ENCODE data around the gene ORM2.

Gene ORM2

GRCh38 chr9:114350636-114351401, 21.1 kb downstream of the ORM2 start:
- H2AFZ ChIP-seq = no peak overlapping the region
- H3K4me2 ChIP-seq (ENCODE audit: low read length) = no peak overlapping the region
- no peaks in the 10 kb centered on the region for H3K79me2 ChIP-seq
- TF ChIP-seq CTCF (IDR thresholded peaks at IDR 0.05) = no peak
- H3K27me3 ChIP-seq (ENCODE audit: control insufficient read depth, insufficient read depth, low read length) = no peaks in the 10 kb centered on the region
- no peak overlapping the region for H3K9ac ChIP-seq
- H3K4me3 ChIP-seq (ENCODE audit: low read depth, low read length) = no peak overlapping the region
- H3K4me1 ChIP-seq = no peaks in the 10 kb centered on the region
- H3K36me3 ChIP-seq (ENCODE audit: control insufficient read depth, insufficient read depth, low read length) = no peaks in the 10 kb centered on the region
- H3K27ac ChIP-seq = no peak overlapping the region
- H3K9me3 ChIP-seq (ENCODE audit: control insufficient read depth, low read length) = no peaks in the 10 kb centered on the region

GRCh38 chr9:114351932-114352331, 22.3 kb downstream of the ORM2 start:
- Histone ChIP-seq H3K4me1 (no peaks in the 10 kb centered on the region), H3K4me3 (ENCODE audit: low read depth, low read length) (no peak overlapping the region), H2AFZ (no peak overlapping the region), H3K9me3 (ENCODE audit: control insufficient read depth, low read length) (no peaks in the 10 kb centered on the region), H3K27me3 (ENCODE audit: control insufficient read depth, insufficient read depth, low read length) (no peaks in the 10 kb centered on the region), H3K4me2 (ENCODE audit: low read length) (no peak overlapping the region), H3K27ac (no peak overlapping the region), H3K36me3 (ENCODE audit: control insufficient read depth, insufficient read depth, low read length) (no peaks in the 10 kb centered on the region), H3K9ac (no peak overlapping the region), H3K79me2 (no peaks in the 10 kb centered on the region)
- no peak for TF ChIP-seq CTCF (IDR thresholded peaks at IDR 0.05)

- TF ChIP-seq CTCF (IDR thresholded peaks at IDR 0.05) = no peak
- Histone ChIP-seq H3K4me3 (ENCODE audit: low read depth, low read length) (no peak overlapping the region), H3K27me3 (ENCODE audit: control insufficient read depth, insufficient read depth, low read length) (no peaks in the 10 kb centered on the region)
Measured at GRCh38 chr9:114355821-114356220, 26.2 kb downstream of the ORM2 start.

GRCh38 chr9:114356792-114357191, 27.1 kb downstream of the ORM2 start:
- no peak overlapping the region for H3K9ac ChIP-seq
- no peak overlapping the region for H3K4me2 ChIP-seq (ENCODE audit: low read length)
- H3K36me3 ChIP-seq (ENCODE audit: control insufficient read depth, insufficient read depth, low read length) = no peaks in the 10 kb centered on the region
- H3K4me3 ChIP-seq (ENCODE audit: low read depth, low read length) = no peak overlapping the region
- H3K27me3 ChIP-seq (ENCODE audit: control insufficient read depth, insufficient read depth, low read length) = no peaks in the 10 kb centered on the region
- no peaks in the 10 kb centered on the region for H3K9me3 ChIP-seq (ENCODE audit: control insufficient read depth, low read length)
- H3K79me2 ChIP-seq = no peaks in the 10 kb centered on the region
- H3K4me1 ChIP-seq = no peaks in the 10 kb centered on the region
- no peak overlapping the region for H2AFZ ChIP-seq
- no peak overlapping the region for H3K27ac ChIP-seq
- TF ChIP-seq CTCF (IDR thresholded peaks at IDR 0.05) = no peak

More at GRCh38 chr9:114355821-114356220, 26.2 kb downstream of the ORM2 start:
- no peak overlapping the region for H3K4me2 ChIP-seq (ENCODE audit: low read length)
- no peak overlapping the region for H2AFZ ChIP-seq
- H3K79me2 ChIP-seq = no peaks in the 10 kb centered on the region
- no peaks in the 10 kb centered on the region for H3K9me3 ChIP-seq (ENCODE audit: control insufficient read depth, low read length)
- H3K9ac ChIP-seq = no peak overlapping the region
- H3K4me1 ChIP-seq = no peaks in the 10 kb centered on the region
- no peak overlapping the region for H3K27ac ChIP-seq
- no peaks in the 10 kb centered on the region for H3K36me3 ChIP-seq (ENCODE audit: control insufficient read depth, insufficient read depth, low read length)

- no peak overlapping the region for H3K4me2 ChIP-seq (ENCODE audit: low read length)
- H3K4me1 ChIP-seq = no peaks in the 10 kb centered on the region
- H3K36me3 ChIP-seq (ENCODE audit: control insufficient read depth, insufficient read depth, low read length) = no peaks in the 10 kb centered on the region
- H3K27me3 ChIP-seq (ENCODE audit: control insufficient read depth, insufficient read depth, low read length) = no peaks in the 10 kb centered on the region
- H3K9ac ChIP-seq = no peak overlapping the region
- no peaks in the 10 kb centered on the region for H3K9me3 ChIP-seq (ENCODE audit: control insufficient read depth, low read length)
- H3K4me3 ChIP-seq (ENCODE audit: low read depth, low read length) = no peak overlapping the region
- no peaks in the 10 kb centered on the region for H3K79me2 ChIP-seq
- no peak for TF ChIP-seq CTCF (IDR thresholded peaks at IDR 0.05)
- H3K27ac ChIP-seq = no peak overlapping the region
- no peak overlapping the region for H2AFZ ChIP-seq
Measured at GRCh38 chr9:114357360-114357759, 27.7 kb downstream of the ORM2 start.
